Measurements from ENCODE around the gene RALGAPA1. TPM values are rescaled to one million over a fixed set of nuclear protein-coding genes. Genes with fewer than 3 reads are reported as not detected.
"Not testable (repeated sequence)": the region's sequence is repeated elsewhere in the genome, so short reads cannot be mapped to it uniquely, and the experiment has no call there.

The RALGAPA1 gene
- total and polyA plus RNA-seq, 2 donors from 2014 or later = 13.3 to 78.7 TPM

DNA sequence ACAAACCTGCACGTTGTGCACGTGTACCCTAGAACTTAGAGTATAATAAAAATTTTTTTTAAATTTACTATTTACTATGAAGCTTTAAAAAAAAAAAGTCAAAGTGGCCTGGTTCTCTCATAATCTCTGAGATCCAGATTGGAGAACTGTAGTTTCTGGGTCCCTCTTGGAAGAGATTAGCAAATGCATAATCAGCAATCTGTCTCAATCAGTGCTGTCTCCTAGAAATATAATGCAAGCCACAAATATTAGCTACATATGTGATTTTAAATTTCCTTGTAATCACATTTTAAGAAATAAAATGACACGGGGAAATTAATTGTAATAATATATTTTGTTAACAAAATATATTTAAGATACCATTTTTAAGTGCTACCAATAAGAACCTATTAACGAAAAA, 32.3 kb downstream of the RALGAPA1 start:
- Histone ChIP-seq H3K27me3 (ENCODE audit: control insufficient read depth, insufficient read depth, low read length) (no peaks in the 10 kb centered on the region), H3K27ac (ENCODE audit: low read depth in 2 of 2, low read length in 2 of 2) (no peak overlapping the region), H3K9ac (ENCODE audit: low read length in 3 of 3) (no peak overlapping the region), H3K4me1 (ENCODE audit: control insufficient read depth in 2 of 3, insufficient read depth in 2 of 3, low read depth in 1 of 3, low read length in 3 of 3) (no peaks in the 10 kb centered on the region), H3K36me3 (ENCODE audit: control insufficient read depth in 2 of 3, insufficient read depth in 3 of 3, low read length in 3 of 3) (no peaks in the 10 kb centered on the region), H3K9me3 (ENCODE audit: control insufficient read depth in 2 of 3, insufficient read depth in 1 of 3, low read length in 3 of 3) (no peaks in the 10 kb centered on the region), H3K4me3 (ENCODE audit: low read length in 3 of 3) (no peak overlapping the region)
- intact Hi-C loops (cut with DNase I) = no loop called here
- TF ChIP-seq, protein P1, sequence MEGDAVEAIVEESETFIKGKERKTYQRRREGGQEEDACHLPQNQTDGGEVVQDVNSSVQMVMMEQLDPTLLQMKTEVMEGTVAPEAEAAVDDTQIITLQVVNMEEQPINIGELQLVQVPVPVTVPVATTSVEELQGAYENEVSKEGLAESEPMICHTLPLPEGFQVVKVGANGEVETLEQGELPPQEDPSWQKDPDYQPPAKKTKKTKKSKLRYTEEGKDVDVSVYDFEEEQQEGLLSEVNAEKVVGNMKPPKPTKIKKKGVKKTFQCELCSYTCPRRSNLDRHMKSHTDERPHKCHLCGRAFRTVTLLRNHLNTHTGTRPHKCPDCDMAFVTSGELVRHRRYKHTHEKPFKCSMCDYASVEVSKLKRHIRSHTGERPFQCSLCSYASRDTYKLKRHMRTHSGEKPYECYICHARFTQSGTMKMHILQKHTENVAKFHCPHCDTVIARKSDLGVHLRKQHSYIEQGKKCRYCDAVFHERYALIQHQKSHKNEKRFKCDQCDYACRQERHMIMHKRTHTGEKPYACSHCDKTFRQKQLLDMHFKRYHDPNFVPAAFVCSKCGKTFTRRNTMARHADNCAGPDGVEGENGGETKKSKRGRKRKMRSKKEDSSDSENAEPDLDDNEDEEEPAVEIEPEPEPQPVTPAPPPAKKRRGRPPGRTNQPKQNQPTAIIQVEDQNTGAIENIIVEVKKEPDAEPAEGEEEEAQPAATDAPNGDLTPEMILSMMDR (IDR thresholded peaks at IDR 0.05; ENCODE audit: borderline replicate concordance, extremely low read depth, insufficient read depth) = no peak
- DNase-seq (no peak), FAIRE-seq (peak; percentile 85)

DNA sequence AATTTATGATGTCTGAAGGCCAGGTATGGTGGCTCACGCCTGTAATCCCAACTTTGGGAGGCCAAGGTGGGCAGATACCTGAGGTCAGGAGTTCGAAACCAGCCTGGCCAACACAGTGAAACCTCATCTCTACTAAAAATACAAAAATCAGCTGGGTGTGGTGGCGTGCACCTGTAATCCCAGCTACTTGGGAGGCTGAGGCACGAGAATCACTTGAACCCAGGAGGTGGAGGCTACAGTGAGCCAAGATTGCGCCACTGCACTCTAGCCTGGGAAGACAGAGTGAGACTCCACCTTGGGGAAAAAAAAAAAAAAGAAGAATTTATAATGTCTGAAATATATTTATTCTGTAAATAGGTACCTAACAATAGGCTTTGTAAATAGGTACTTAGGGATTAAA, 33.0 kb downstream of the RALGAPA1 start:
- H3K4me3 ChIP-seq (ENCODE audit: low read length in 3 of 3); H3K9ac ChIP-seq (ENCODE audit: low read length in 3 of 3); H3K27me3 ChIP-seq (ENCODE audit: control insufficient read depth, insufficient read depth, low read length); FAIRE-seq; H3K4me1 ChIP-seq (ENCODE audit: control insufficient read depth in 2 of 3, insufficient read depth in 2 of 3, low read depth in 1 of 3, low read length in 3 of 3); H3K36me3 ChIP-seq (ENCODE audit: control insufficient read depth in 2 of 3, insufficient read depth in 3 of 3, low read length in 3 of 3); H3K27ac ChIP-seq (ENCODE audit: low read depth in 2 of 2, low read length in 2 of 2); DNase-seq; H3K9me3 ChIP-seq (ENCODE audit: control insufficient read depth in 2 of 3, insufficient read depth in 1 of 3, low read length in 3 of 3); intact Hi-C loops (cut with DNase I): not testable (repeated sequence)

DNA sequence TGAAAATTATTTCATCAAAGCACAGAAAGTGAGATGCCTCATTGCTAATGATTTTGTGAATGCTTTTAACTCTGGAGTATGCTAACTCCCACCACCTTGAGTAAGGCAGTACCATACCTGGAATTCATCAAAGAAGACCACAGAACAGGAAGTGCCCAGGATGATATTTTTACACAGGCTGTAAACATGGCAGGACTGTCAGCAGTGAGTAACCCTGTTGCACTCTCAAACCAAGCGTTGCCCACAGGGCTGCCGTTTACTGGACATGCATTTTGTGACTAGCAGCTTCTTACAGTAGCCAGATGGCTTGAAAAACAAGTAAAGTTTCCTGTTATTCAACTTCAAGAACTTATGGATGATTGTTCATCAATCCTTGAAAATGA, 42.4 kb downstream of the RALGAPA1 start:
- TF ChIP-seq, protein P1 (IDR thresholded peaks at IDR 0.05; ENCODE audit: borderline replicate concordance, extremely low read depth, insufficient read depth) = no peak
- no peak for FAIRE-seq

DNA sequence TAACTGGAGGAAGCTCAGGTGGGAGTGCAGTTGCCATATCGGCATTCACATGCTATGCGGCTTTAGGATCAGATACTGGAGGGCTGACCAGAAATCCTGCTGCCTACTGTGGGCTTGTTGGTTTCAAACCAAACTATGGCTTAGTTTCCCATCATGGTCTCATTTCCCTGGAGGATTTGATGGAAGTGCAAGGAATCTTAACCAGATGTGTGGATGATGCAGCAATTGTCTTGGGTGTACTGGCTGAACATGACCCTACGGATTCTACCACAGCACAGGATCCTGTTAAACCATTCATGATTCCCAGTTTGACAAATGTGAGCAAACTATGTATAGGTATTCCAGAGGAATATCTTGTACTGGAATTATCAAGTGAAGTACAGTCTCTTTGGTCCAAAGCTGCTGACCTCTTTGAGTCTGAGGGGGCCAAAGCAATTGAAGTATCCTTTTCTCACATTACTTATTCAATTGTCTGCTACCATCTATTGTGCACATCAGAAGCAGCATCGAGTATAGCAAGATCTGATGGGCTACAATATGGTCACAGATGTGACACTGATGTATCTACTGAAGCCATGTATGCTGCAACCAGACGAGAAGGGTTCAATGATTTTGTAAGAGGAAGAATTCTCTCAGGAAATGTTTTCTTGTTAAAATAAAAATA, 42.9 kb downstream of the RALGAPA1 start:
- no peaks in the 10 kb centered on the region for H3K27me3 ChIP-seq (ENCODE audit: control insufficient read depth, insufficient read depth, low read length)
- intact Hi-C loops (cut with DNase I) = no loop called here
- peaks cover 0 to 9% (median 7%) of the 10 kb centered on the region in 3 donors for H3K36me3 ChIP-seq (ENCODE audit: control insufficient read depth in 2 of 3, insufficient read depth in 3 of 3, low read length in 3 of 3)
- no peak for DNase-seq
- H3K4me3 ChIP-seq (ENCODE audit: low read length in 3 of 3) = no peak overlapping the region
- no peaks in the 10 kb centered on the region for H3K4me1 ChIP-seq (ENCODE audit: control insufficient read depth in 2 of 3, insufficient read depth in 2 of 3, low read depth in 1 of 3, low read length in 3 of 3)
- H3K27ac ChIP-seq (ENCODE audit: low read depth in 2 of 2, low read length in 2 of 2) = no peak overlapping the region
- no peak for FAIRE-seq
- H3K9me3 ChIP-seq (ENCODE audit: control insufficient read depth in 2 of 3, insufficient read depth in 1 of 3, low read length in 3 of 3) = no peaks in the 10 kb centered on the region
- TF ChIP-seq, protein P1 (IDR thresholded peaks at IDR 0.05; ENCODE audit: borderline replicate concordance, extremely low read depth, insufficient read depth) = no peak
- no peak overlapping the region for H3K9ac ChIP-seq (ENCODE audit: low read length in 3 of 3)

More for the DNA sequence above, 42.4 kb downstream of the RALGAPA1 start:
- Histone ChIP-seq H3K4me1 (ENCODE audit: control insufficient read depth in 2 of 3, insufficient read depth in 2 of 3, low read depth in 1 of 3, low read length in 3 of 3) (no peaks in the 10 kb centered on the region), H3K9me3 (ENCODE audit: control insufficient read depth in 2 of 3, insufficient read depth in 1 of 3, low read length in 3 of 3) (no peaks in the 10 kb centered on the region), H3K27ac (ENCODE audit: low read depth in 2 of 2, low read length in 2 of 2) (no peak overlapping the region), H3K27me3 (ENCODE audit: control insufficient read depth, insufficient read depth, low read length) (no peaks in the 10 kb centered on the region), H3K4me3 (ENCODE audit: low read length in 3 of 3) (no peak overlapping the region), H3K36me3 (ENCODE audit: control insufficient read depth in 2 of 3, insufficient read depth in 3 of 3, low read length in 3 of 3) (peaks cover 0 to 9% (median 7%) of the 10 kb centered on the region in 3 donors), H3K9ac (ENCODE audit: low read length in 3 of 3) (no peak overlapping the region)
- intact Hi-C loops (cut with DNase I) = no loop called here
- DNase-seq = no peak
